NK-92 treated with Interleukin-12 subunit alpha and Interleukin-12 subunit beta, amount 100 ng/mL, for 24 hours (cell line): Measurements from ENCODE around the gene OR6A2.
"Not testable (repeated sequence)": the region's sequence is repeated elsewhere in the genome, so short reads cannot be mapped to it uniquely, and the experiment has no call there.

Source experiments
- DNase-seq: peaks from one replicate; lab custom pipeline; 2025; lab: John Stamatoyannopoulos, UW

OR6A2 gene

GRCh38 chr11:6799402-6799801 lies at the start of gene OR6A2:
Gene OR6A2 (minus strand): TSS chr11:6799689. CDS start chr11:6795708, 3,981 bp downstream.
- no peak for DNase-seq

GRCh38 chr11:6845383-6845782 lies 45.9 kb upstream of the OR6A2 start, which contains the start of gene OR10A5:
Gene OR10A5 (plus strand): TSS chr11:6845683. CDS start chr11:6845683, 0 bp downstream.
- no peak for DNase-seq

DNA sequence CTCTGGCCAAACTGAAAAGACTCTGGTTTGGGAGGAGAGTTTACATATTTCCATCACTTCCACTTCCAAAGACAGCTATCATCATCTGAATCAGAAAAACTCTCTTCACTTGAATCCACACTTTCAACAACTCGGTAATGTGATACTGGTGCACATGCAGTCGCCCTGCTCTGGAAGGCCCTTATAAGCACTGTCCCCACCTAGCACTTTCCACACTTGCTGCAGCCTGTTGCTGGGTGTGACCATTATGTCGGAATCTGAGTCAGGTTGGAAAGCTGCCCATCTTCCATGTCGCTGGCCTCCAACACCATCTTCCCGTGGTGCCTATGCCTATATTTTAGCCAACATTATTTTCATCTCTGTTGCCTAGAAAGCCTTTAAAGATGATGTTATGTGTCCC lies 44.9 kb upstream of the OR6A2 start:
- no peak for DNase-seq

GRCh38 chr11:6843670-6844069 lies 44.2 kb upstream of the OR6A2 start:
- no peak for DNase-seq

GRCh38 chr11:6841694-6842093 lies 42.2 kb upstream of the OR6A2 start:
- DNase-seq: no peak

DNA sequence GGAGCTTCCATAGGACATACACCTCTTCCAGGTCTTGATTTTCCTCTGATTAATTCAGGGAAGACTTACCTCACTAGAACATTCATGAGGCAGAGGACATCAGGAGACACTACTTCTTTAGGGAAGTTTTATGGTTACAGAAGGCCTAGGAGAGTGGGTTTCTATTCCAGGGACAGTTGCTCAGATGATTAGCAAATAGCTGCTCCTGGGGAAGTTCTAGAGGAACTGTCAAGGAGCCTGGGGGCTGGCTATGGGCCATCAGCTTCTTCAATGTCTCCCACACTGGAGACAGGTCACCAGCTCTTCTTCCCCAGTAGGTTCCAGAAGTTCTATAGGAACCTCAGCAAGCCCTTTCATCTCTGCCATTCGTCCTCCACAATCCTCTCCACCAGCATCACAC lies 34.5 kb upstream of the OR6A2 start:
- DNase-seq: no peak

- no peak for DNase-seq
These were observed 33.9 kb upstream of the OR6A2 start for GRCh38 chr11:6833356-6833755.

GRCh38 chr11:6828103-6828502 lies 28.6 kb upstream of the OR6A2 start:
- no peak for DNase-seq

DNA sequence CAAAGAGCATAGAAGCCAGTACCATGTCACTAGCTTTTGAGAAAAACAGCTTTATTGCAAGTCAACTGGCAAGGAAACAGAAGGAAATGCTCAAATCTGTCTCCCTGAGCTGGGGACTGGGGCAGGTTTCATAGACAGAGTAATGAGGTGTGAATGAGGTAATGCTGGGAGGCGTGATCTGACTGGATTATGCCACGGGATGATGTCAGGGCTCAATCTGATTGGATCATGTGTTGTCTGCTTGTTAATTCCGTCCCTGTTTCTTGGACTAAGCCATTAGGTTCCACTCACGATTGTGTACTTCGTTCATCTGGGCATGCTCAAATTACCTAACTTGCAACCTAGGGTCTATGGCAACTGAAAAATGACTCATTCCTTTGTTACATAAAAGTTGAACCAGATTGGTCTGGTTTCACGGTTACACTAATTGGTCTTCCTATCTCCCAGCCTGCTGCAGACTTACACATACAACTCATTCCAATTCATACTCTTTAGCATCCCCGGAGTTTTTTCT lies 25.8 kb upstream of the OR6A2 start:
- no peak for DNase-seq

DNA sequence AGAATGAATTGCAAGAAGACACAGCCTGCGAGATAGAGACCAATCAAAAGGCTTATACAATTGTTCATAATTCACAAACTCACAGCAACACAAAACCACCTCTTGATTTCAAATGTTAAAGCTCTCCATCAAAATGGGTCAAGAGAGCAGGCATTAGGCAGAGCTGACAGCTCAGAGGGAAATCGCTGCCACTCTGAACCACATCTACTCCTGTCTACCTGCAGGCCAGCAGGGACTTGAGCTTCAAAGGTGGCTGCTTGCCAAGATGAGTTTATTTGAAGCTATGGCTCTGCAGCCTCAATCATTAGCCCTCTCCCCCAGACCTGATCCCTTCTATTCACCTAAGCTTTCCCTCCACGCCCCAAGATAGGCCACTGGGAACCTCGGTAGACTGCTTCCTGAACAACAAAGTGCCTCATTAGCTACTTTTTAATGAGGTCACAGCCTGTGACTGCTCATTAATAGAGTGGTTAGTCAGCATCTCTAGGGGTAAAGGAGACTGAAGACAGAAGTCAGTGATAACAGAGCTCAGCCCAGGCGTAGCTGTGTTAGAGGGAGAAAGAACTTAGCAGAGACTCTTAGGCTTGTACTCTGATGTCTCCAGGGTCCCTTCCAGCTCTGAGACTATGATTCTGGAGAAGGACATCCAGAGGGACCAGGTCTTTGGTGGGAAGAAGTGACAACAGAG lies 24.8 kb upstream of the OR6A2 start:
- DNase-seq: no peak

DNA sequence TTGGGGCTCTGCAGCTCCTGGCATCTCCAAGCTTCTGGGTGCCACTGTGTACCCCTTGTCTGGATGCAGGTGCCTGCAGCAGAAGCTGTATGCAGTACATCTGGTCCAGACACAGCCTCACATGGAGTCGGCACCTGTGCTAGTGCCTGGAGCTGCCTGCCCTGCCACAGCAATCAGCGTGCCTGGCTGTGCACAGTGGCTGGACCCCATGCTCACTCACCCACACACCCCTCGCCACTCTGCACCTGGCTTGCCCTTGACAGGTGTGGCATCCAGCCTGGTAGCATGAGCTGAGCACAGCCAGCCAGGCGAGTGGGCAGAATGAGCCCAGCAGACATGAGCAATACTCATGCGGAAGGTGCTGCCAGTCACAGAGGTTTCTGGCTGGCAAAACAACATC lies 19.5 kb upstream of the OR6A2 start:
- DNase-seq: no peak

DNA sequence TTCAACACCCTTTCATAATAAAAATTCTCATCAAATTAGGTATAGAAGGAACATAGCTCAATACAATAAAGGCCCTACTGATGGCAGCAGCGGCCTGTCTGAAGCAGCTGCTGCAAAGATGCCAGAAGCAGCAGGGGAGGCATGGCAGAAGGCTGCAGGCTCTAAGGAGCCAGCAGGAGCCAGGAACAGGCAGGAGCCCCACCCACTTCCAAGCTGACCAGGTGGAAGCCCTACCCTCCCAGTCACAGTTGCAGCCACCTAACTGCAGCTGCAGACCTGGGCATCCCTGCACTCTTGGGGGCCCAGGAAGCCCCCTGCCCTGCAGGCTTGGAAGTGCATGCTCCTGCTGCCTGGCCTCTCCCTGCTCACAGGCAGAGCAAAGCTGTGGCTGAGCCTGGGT lies 18.2 kb upstream of the OR6A2 start:
- DNase-seq: no peak

GRCh38 chr11:6813656-6814055 lies 14.2 kb upstream of the OR6A2 start:
- DNase-seq: no peak

DNA sequence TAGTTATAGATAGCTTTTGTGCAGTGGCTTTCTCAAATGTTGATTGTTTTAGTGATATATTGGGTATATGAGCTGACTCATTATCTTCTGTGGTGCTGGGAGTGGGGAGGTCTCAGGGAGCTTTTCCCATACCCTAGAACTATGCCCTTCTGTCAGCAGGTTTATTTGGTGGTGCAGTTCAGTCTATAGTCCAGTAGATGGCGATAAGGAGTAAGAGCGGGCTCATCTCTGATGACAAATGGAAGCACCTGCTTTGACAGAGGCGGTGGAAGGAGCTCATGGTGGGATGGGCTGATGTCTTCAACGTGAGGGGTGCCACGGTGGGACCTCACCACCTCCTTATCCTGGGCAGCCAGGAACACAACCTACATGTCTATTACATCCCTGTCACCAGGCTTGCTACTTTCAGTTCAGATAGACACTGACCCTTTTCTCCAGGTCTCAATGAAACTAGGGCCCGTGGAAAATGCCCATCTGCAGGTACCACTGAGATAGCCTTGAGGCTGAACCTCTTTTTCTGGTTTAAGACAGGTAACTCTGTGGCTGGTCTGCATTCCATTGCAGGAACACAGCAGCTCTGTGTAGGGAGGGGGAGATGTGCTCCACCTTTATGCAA lies 13.0 kb upstream of the OR6A2 start:
- DNase-seq: no peak

DNA sequence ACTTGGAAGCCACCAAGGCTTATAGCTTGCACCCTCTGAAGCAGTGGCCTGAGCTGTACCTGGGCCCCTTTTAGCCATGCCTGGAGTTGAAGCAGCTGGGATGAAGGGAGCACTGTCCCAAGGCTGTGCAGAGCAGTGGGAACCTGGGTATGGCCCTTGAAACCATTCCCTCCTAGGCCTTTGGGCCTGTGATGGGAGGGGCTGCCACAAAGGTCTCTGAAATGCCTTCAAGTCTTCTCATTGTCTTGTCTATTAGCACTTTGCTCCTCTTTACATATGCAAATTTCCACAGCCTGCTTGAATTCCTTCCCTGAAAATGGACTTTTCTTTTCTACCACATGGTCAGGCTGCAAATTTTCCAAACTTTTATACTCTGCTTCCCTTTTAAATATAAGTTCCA lies 1.6 kb upstream of the OR6A2 start:
- not testable (repeated sequence) for DNase-seq

DNA sequence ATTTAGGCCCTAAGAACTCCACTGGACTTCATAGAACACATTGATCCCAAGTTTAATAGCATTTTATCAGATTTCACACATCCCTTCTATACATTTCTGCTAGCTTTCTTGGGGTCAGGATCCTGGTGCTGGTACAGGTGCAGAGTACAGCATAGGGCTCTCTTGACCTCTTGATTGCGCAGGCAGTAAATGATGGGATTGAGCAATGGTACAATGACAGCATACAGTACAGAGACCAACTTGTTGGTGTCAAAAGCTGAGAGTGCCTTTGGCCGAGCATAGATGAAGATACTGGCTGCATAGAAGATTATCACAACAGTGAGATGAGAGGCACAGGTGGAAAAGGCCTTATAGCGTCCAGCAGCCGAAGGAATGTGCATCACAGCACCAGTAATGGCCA lies 4.8 kb downstream of the OR6A2 start:
- no peak for DNase-seq

DNA sequence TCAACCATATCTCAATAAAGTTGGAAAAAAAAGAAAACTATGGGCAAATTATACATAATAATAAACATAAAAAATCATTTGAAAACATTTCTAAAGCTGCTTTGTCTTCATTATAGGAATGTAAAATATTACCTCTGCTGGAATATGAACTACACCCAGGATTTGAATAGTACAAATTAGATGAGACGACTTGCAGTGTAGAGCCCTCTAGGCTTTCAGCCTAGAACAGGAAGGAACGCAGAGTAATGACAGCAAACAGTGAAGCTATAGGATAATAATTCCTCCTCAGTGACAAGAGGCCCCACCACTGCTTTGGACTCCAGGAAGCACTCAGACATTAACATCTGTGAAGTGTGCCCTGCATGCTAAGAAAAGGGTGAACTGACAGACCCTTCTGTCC lies 8.9 kb downstream of the OR6A2 start:
- no peak for DNase-seq

DNA sequence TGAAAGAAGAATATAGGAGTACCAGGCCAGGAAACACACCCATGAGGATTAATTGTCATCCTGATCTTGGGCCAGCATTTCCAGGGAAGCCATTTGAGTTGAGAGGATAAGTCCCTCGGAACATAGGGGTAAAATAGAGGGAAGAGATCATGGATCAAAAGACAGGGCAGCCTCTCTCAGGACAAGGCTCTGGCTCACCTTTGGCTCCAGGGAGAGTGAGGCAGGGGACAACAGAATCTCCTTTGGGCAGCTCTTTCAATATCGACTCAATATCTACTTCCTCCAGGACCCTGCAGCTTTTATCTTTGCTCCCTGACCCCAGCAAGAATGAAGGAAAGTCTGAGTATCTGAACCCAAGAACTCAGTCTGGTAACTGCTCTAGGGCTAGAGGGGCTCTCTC lies 16.8 kb downstream of the OR6A2 start, which contains the start of gene OR2AG1:
Gene OR2AG1 (plus strand): TSS at position 301 of the 400 bp plus-strand sequence. CDS start 2,018 bp downstream, outside the sequence.
- DNase-seq: no peak

DNA sequence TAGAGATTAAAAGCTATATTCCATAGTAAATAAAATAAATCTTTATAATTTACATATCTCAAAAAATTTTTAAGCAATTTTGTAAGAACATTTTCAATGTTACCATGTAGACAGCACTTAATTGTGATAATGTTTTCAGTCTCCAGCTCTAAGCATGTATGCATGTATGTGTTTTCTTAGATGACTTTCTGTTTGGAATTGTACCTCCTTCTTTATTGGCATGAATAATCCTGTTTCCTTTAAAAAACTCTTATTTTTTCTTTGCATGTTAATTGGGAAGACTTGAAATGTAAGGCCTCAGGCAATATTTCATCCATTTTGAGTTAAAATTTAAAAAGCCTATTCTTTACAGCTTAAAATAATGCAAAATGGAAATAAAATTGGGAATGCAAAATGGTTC lies 18.7 kb downstream of the OR6A2 start:
- DNase-seq: no peak

- DNase-seq: no peak
These were observed 21.0 kb downstream of the OR6A2 start for GRCh38 chr11:6778518-6778917.

DNA sequence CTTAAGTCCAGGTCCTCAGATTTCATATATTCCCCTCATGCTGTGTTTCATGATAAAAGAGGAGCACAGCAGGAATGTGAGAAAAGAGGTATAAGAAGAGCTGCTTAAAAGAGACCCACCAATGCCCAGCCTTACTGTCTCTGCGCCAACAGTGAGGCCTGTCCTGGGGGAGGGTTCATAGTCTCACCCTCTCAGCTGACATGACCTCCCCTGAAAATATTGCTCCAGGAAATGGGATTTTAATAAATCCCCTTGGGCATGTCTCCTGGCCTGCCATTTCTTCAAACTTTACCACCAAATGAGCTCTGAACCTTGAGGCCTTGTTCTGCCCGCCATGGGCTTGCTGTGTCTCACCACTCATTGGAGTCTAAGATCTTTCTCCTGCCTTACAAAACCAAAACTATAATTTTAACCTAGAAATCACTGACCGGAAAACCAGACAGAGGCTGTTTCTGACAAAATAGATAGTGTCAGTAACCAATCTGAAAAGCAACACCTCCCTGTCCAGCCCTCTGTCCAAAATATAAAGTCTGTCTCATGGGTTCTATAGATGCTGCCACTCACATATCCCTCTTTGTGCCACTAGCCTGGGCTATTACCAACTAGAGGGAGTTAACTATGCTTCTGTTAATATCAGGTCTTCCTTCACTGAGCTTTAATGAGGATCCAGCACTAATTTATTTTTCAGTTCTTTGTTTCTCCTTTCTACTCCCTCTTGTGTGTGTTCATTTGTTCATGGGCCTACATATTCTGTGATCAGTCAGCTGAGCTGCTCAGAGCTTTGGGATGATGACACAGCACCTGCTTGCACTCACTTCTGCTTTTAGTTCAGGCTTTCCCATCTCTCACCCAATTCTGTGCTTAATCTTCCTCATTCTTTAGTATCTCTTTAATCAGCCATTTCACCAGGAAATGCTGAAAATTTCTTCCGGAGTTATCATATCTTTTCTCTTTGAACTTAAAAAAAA lies 27.3 kb downstream of the OR6A2 start, which contains the start of gene OR2AG2:
Gene OR2AG2 (minus strand): TSS at position 51 of the 968 bp plus-strand sequence. CDS start 3,019 bp downstream, outside the sequence.
- no peak for DNase-seq

DNA sequence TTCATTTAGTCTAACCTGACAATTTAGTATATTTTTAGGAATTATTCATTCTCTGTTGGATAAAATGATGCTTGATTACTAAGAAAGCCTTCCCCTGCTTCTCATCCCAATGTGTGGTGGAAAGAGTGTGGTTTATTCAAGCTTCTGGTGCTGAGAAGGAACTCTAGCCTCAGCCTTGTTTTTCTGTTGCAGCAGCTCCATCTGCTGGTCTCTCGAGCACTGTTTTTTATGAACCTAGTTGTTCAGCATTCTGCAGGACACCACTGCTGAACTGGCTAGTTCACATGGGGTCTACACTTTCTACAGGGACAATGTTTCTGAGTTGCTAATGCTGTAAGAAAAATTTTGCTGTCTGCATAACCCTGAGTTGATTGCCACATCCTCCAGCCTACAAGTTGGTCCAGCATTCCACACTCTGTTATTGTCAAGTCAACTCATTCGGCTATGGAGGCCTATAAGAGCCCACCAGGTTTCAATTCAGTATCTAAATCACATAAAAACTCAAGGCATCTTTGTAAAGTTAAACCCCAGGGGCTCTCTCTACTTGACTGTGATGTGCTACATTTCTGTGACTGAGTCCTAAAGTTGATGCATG lies 42.0 kb downstream of the OR6A2 start:
- no peak for DNase-seq
